AG09319 (cell line): ENCODE data around the gene RTP5.
"Not testable (repeated sequence)": the region's sequence is repeated elsewhere in the genome, so short reads cannot be mapped to it uniquely, and the experiment has no call there.

ENCODE experiments used
- DNase-seq: peaks from one replicate; pipeline ENCODE4 v3.0.0-alpha.2; 2010; ENCODE audit warnings: low read depth; ENCODE audit errors: extremely low read depth
- TF ChIP-seq, protein P1 (sequence below): IDR thresholded peaks from 2 replicates; pipeline ENCODE4 v1.5.1; 2011; ENCODE audit warnings: low read depth, mild to moderate bottlenecking, inconsistent platforms, low read length, moderate library complexity

RTP5 gene

GRCh38 chr2:241871538-241872312 lies 2.2 kb downstream of the RTP5 start:
- DNase-seq = no peak
- TF ChIP-seq, protein P1, sequence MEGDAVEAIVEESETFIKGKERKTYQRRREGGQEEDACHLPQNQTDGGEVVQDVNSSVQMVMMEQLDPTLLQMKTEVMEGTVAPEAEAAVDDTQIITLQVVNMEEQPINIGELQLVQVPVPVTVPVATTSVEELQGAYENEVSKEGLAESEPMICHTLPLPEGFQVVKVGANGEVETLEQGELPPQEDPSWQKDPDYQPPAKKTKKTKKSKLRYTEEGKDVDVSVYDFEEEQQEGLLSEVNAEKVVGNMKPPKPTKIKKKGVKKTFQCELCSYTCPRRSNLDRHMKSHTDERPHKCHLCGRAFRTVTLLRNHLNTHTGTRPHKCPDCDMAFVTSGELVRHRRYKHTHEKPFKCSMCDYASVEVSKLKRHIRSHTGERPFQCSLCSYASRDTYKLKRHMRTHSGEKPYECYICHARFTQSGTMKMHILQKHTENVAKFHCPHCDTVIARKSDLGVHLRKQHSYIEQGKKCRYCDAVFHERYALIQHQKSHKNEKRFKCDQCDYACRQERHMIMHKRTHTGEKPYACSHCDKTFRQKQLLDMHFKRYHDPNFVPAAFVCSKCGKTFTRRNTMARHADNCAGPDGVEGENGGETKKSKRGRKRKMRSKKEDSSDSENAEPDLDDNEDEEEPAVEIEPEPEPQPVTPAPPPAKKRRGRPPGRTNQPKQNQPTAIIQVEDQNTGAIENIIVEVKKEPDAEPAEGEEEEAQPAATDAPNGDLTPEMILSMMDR = no peak

- DNase-seq = no peak
- TF ChIP-seq, protein P1 = no peak
These were observed 2.7 kb downstream of the RTP5 start for GRCh38 chr2:241872313-241872642.

GRCh38 chr2:241873081-241873802 lies 3.7 kb downstream of the RTP5 start:
- DNase-seq = no peak
- TF ChIP-seq, protein P1 = no peak

DNA sequence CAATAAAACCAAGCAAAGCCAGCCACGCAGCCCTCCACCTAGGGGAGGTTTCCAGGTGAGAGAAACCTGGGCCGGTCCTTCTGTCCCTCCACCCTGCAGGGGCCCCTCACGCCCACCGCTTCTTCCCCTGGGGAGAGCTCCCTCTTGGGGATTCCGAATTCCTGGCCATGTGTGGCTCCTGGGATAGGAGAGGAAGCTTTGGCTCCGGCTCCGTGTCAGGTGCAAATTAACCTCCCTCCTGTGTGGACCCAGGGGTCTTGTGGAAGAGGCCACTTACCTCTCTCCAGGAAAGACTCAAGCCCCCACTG lies 4.2 kb downstream of the RTP5 start:
- TF ChIP-seq, protein P1 = no peak
- no peak for DNase-seq

DNA sequence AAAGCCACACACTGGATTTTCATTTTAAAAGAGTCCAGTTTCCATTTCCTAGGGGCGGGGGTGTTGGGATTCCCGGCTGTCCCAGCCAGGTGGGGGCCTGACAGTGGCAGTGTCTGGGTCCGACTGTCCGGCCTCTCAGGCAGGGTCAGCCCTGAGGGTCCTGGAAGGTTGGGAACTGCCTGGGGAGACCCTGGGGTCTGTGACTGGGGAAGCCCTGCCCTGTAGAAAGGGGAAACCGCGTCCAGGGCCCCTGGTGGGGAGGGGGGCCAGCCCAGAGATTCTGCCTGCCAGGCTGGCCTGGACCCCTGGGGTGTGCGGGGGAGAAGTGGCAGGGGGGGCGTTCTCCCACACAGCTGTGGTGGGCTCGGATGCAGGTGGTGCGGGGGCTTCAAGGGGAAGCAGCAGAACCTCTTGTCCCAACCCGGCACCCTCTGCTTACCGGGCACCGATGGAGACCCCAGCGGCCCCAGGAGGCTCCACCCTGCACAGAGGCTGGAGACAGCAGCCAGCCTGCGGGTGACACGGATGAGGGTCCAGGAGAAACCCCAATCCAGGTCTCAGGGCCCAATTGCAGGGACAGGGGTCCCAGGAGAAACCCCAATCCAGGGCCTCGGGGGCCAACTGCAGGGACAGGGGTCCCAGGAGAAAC lies 4.9 kb downstream of the RTP5 start:
- no peak for DNase-seq
- TF ChIP-seq, protein P1 = no peak

DNA sequence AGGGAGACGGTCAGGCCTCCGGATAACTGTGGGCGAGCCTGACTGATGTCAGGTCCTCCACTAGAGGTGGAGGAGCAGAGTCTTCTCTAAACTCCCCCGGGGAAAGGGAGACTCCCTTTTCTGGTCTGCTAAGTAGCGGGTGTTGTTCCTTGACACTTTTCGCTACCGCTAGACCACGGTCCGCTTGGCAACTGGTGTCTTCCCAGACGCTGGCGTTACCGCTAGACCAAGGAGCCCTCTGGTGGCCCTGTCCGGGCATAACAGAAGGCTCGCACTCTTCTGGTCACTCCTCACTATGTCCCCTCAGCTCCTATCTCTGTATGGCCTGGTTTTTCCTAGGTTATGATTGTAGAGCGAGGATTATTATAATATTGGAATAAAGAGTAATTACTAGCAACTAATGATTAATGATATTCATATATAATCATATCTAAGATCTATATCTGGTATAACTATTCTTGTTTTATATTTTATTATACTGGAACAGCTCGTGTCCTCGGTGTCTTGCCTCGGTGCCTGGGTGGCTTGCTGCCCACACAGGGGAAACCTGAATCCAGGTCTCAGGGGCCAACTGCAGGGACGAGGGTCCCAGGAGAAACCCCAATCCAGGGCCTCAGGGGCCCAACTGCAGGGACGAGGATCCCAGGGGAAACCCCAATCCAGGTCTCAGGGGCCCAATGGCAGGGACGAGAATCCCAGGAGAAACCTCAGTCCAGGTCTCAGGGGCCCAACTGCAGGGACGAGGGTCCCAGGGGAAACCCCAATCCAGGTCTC lies 6.4 kb downstream of the RTP5 start:
- not testable (repeated sequence) for DNase-seq

DNA sequence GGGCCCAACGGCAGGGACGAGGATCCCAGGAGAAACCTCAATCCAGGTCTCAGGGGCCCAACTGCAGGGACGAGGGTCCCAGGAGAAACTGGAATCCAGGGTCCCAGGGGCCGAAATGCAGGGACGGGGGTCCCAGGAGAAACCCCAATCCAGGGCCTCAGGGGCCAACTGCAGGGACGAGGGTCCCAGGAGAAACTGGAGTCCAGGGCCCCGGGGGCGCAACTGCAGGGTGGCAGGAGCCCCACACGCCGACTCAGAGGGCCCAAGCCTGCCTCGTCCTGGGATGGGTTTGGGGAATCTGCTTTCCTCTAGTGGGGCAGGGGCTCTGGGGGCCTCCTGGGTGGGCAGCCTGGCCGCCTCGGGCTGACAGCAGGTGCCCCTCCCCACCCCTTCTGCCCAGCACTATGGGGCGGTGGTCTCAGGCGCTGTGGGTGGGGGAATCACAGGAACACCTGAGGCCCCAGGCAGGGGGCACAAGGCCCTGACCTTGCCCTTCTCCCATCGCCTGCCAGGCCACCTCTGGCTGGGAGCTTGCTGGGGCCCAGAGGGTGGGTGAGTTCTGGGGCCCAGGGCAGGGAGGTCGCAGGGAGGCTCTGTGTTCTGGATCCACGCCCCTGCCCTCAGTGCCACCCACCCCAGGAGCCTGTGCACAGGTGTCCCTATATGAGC lies 7.1 kb downstream of the RTP5 start:
- TF ChIP-seq, protein P1 = no peak

More for the DNA sequence above, 7.1 kb downstream of the RTP5 start:
- no peak for DNase-seq
